Fibroblast of the conjunctiva (primary cell): ENCODE results near the gene KDM4C.

ENCODE experiments used
- DNase-seq: peaks from one replicate; pipeline ENCODE4 v3.0.0-alpha.2; 2010; ENCODE audit warnings: low read depth

KDM4C gene

GRCh38 chr9:7143645-7144200 lies 385.9 kb downstream of the KDM4C start:
- no peak for DNase-seq

GRCh38 chr9:7144265-7145046 lies 386.7 kb downstream of the KDM4C start:
- DNase-seq = no peak

GRCh38 chr9:7145361-7146069 lies 387.7 kb downstream of the KDM4C start:
- no peak for DNase-seq

- DNase-seq = no peak
These were observed 388.8 kb downstream of the KDM4C start for GRCh38 chr9:7146582-7146981.

- DNase-seq = no peak
These were observed 389.6 kb downstream of the KDM4C start for GRCh38 chr9:7147121-7148090.

- no peak for DNase-seq
These were observed 390.5 kb downstream of the KDM4C start for GRCh38 chr9:7148243-7148765.

- DNase-seq = no peak
These were observed 391.5 kb downstream of the KDM4C start for GRCh38 chr9:7149258-7149657.

GRCh38 chr9:7150153-7150890 lies 392.5 kb downstream of the KDM4C start:
- no peak for DNase-seq

- no peak for DNase-seq
These were observed 395.4 kb downstream of the KDM4C start for GRCh38 chr9:7153134-7153533.

GRCh38 chr9:7153566-7153965 lies 395.8 kb downstream of the KDM4C start:
- DNase-seq = no peak

GRCh38 chr9:7154003-7154619 lies 396.3 kb downstream of the KDM4C start:
- DNase-seq = no peak

- DNase-seq = no peak
These were observed 396.9 kb downstream of the KDM4C start for GRCh38 chr9:7154650-7155049.

- no peak for DNase-seq
These were observed 403.7 kb downstream of the KDM4C start for GRCh38 chr9:7161469-7161868.

- no peak for DNase-seq
These were observed 406.2 kb downstream of the KDM4C start for GRCh38 chr9:7163932-7164331.

GRCh38 chr9:7164440-7165330 lies 406.9 kb downstream of the KDM4C start:
- DNase-seq = no peak

GRCh38 chr9:7165331-7165975 lies 407.7 kb downstream of the KDM4C start:
- no peak for DNase-seq

GRCh38 chr9:7166074-7166473 lies 408.3 kb downstream of the KDM4C start:
- DNase-seq = no peak

- no peak for DNase-seq
These were observed 412.1 kb downstream of the KDM4C start for GRCh38 chr9:7169717-7170389.
